Tibial nerve (tissue), 3 donors: ENCODE data around the gene DHCR7.

Experiments used
- POLR2A ChIP-seq, 2 donors: fragments of 450-650 bp; IDR thresholded peaks; one replicate each; pipeline ENCODE4 v1.6.1; 2017; ENCODE audit warnings: antibody characterized with exemption in 2 of 2, mild to moderate bottlenecking in 2 of 2, moderate library complexity in 2 of 2
- TF ChIP-seq, protein P1 (sequence below), 5 experiments: fragments of 200-600 bp in 3 of 5; fragments of 450-650 bp in 2 of 5; sonication (generic) in 3 of 5; IDR thresholded peaks; one replicate each; pipeline ENCODE4 v1.5.1; 2016 to 2019; ENCODE audit warnings: antibody characterized with exemption in 5 of 5, mild to moderate bottlenecking in 3 of 5, moderate library complexity in 2 of 5

DNA sequence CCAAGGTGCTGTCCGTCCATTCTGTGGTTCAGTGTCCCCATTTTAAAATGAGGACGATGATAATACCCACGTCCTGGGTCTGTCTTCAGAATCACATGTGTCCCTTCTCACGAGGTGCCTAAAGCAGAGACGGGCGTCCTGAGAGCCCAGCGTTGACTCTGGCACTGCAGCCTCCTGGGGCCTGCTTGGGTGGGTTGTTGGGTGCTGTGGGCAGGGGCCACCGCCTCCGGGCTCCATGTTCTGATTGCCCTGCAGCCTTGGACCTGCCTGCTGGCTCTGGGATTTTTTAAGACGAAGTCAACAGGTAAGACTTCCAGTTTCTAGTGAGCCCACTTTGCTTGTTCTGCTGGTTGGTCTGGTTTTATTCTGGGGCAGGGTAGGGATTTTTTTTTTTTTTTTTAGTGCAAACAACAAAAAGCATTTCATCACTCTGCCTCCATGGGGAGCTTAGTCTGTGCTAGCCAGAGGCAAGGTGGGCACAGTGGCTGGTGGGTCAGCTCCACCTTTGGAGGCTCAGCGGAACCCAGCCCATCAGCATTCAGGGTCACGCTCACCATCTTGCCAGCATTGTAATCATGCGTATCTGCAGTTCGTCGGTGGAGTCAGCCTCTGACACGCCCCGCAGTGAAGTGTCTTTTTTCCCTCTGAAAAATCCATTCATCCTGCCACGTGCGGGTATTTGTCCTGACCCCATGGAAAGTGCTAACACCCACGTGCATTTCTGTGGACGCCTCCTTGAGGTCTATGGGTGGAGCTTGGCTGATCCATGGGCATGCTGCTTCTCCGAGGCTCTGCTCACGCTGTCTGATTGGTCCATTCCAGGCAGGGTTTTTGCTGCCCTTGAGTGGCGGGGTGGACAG, 33.1 kb upstream of the DHCR7 start:
- TF ChIP-seq, protein P1, sequence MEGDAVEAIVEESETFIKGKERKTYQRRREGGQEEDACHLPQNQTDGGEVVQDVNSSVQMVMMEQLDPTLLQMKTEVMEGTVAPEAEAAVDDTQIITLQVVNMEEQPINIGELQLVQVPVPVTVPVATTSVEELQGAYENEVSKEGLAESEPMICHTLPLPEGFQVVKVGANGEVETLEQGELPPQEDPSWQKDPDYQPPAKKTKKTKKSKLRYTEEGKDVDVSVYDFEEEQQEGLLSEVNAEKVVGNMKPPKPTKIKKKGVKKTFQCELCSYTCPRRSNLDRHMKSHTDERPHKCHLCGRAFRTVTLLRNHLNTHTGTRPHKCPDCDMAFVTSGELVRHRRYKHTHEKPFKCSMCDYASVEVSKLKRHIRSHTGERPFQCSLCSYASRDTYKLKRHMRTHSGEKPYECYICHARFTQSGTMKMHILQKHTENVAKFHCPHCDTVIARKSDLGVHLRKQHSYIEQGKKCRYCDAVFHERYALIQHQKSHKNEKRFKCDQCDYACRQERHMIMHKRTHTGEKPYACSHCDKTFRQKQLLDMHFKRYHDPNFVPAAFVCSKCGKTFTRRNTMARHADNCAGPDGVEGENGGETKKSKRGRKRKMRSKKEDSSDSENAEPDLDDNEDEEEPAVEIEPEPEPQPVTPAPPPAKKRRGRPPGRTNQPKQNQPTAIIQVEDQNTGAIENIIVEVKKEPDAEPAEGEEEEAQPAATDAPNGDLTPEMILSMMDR (IDR thresholded peaks at IDR 0.05), result no peak
- no peak for TF ChIP-seq POLR2A (IDR thresholded peaks at IDR 0.05)
